Colonic mucosa (tissue), 4 donors: ENCODE measurements around the gene SLC46A1. TPM values are rescaled to one million over a fixed set of nuclear protein-coding genes. Genes with fewer than 3 reads are reported as not detected.

Source experiments
- DNase-seq: peaks from one replicate; pipeline ENCODE4 v3.0.0-alpha.2; 2020
- H3K27ac ChIP-seq: fragments of 200-600 bp; one replicate; pipeline ENCODE4 v1.8.0; 2021
- H3K27me3 ChIP-seq: fragments of 200-600 bp; one replicate; pipeline ENCODE4 v1.8.0; 2021
- H3K36me3 ChIP-seq: fragments of 200-600 bp; one replicate; pipeline ENCODE4 v1.8.0; 2021
- H3K4me1 ChIP-seq: fragments of 200-600 bp; one replicate; pipeline ENCODE4 v1.8.0; 2021; ENCODE audit warnings: mild to moderate bottlenecking
- H3K4me3 ChIP-seq: fragments of 200-600 bp; one replicate; pipeline ENCODE4 v1.8.0; 2021
- H3K9ac ChIP-seq, 2 donors: one replicate each; pipeline ENCODE4 v1.7.0; 2013; ENCODE audit warnings: control low read depth in 2 of 2, low read depth in 2 of 2, low read length in 2 of 2
- H3K9me3 ChIP-seq: fragments of 200-600 bp; one replicate; pipeline ENCODE4 v1.8.0; 2021
- CTCF ChIP-seq: fragments of 200-600 bp; IDR thresholded peaks from one replicate; pipeline ENCODE4 v1.8.0; 2022; ENCODE audit warnings: antibody characterized with exemption, mild to moderate bottlenecking
- intact Hi-C: fragments of 100-400 bp; cut with DNase I; formaldehyde crosslinking; loops from one replicate; pipeline ENCODE4 v1.14.1; 2022
- total RNA-seq, 2 donors: library from RNA; stranded (reverse); fragmentation: NEBNext Ultra II Directional in 1 of 2; extraction: Animal tissue kit (Norgen Biotek cat#: 25700) in 1 of 2; gene quantifications; one replicate each; pipeline ENCODE4 v1.2.1, GENCODE V29; 2021
- donor health status: healthy.
- donor health status: DM: no; HTN: no; CAD: no.
- donor health status: DM: no; HTN: no; CAD: no.

SLC46A1 gene
- total RNA-seq, 2 donors from 2014 or later: 4.3 to 5.4 TPM

- Histone ChIP-seq H3K4me1 (no peaks in the 10 kb centered on the region), H3K9ac (no peak overlapping the region), H3K27ac (no peak overlapping the region), H3K4me3 (no peak overlapping the region), H3K9me3 (no peaks in the 10 kb centered on the region), H3K27me3 (peaks cover 7% of the 10 kb centered on the region), H3K36me3 (no peaks in the 10 kb centered on the region)
- DNase-seq: no peak
- no peak for TF ChIP-seq CTCF
- intact Hi-C loops: loop anchor here (5.0 kb wide), 1 partner anchor 37 kb away; no protein-coding TSS in a partner anchor
These were observed 25.9 kb downstream of the SLC46A1 start for GRCh38 chr17:28379814-28380801.

GRCh38 chr17:28372945-28373274, 33.1 kb downstream of the SLC46A1 start:
- Histone ChIP-seq H3K36me3 (no peaks in the 10 kb centered on the region), H3K9ac (no peak overlapping the region), H3K4me3 (no peak overlapping the region), H3K27me3 (peaks cover 16% of the 10 kb centered on the region), H3K4me1 (peaks cover 4% of the 10 kb centered on the region), H3K27ac (no peak overlapping the region), H3K9me3 (no peaks in the 10 kb centered on the region)
- no peak for DNase-seq
- intact Hi-C loops: no loop called here
- no peak for TF ChIP-seq CTCF

GRCh38 chr17:28372203-28372944, 33.6 kb downstream of the SLC46A1 start:
- Histone ChIP-seq H3K4me3 (peak overlapping the region; percentile 47), H3K9me3 (no peaks in the 10 kb centered on the region), H3K27me3 (peaks cover 16% of the 10 kb centered on the region), H3K36me3 (no peaks in the 10 kb centered on the region), H3K4me1 (peaks cover 4% of the 10 kb centered on the region), H3K9ac (peak overlapping the region in 1 of 2 donors; percentile 60), H3K27ac (peak overlapping the region; percentile 23)
- TF ChIP-seq CTCF: no peak
- no peak for DNase-seq
- intact Hi-C loops: no loop called here

GRCh38 chr17:28371245-28372202, 34.5 kb downstream of the SLC46A1 start, which contains the start of gene SARM1:
SARM1 (plus strand) TSS chr17:28371694; CDS start chr17:28372033, 339 bp downstream.
- Histone ChIP-seq H3K4me3 (peak within 1 kb of the TSS; percentile 47), H3K4me1 (peaks cover 4% of the 10 kb centered on the region), H3K9ac (peak within 1 kb of the TSS in 1 of 2 donors; percentile 60), H3K27ac (peak within 1 kb of the TSS; percentile 23), H3K36me3 (no peaks in the 10 kb centered on the region), H3K27me3 (peaks cover 16% of the 10 kb centered on the region), H3K9me3 (no peaks in the 10 kb centered on the region)
- no peak for TF ChIP-seq CTCF
- intact Hi-C loops: no loop called here
- DNase-seq: peak; percentile 79

- Histone ChIP-seq H3K4me3 (no peak overlapping the region), H3K9ac (no peak overlapping the region), H3K4me1 (peaks cover 4% of the 10 kb centered on the region), H3K27me3 (peaks cover 16% of the 10 kb centered on the region), H3K27ac (peak overlapping the region; percentile 23), H3K9me3 (no peaks in the 10 kb centered on the region), H3K36me3 (no peaks in the 10 kb centered on the region)
- intact Hi-C loops: no loop called here
- no peak for DNase-seq
- no peak for TF ChIP-seq CTCF
These were observed 35.3 kb downstream of the SLC46A1 start for GRCh38 chr17:28370744-28371103.
